Measurements from ENCODE around the gene DNAJC12.
"Not testable (repeated sequence)": the region's sequence is repeated elsewhere in the genome, so short reads cannot be mapped to it uniquely, and the experiment has no call there.

Gene DNAJC12

DNA sequence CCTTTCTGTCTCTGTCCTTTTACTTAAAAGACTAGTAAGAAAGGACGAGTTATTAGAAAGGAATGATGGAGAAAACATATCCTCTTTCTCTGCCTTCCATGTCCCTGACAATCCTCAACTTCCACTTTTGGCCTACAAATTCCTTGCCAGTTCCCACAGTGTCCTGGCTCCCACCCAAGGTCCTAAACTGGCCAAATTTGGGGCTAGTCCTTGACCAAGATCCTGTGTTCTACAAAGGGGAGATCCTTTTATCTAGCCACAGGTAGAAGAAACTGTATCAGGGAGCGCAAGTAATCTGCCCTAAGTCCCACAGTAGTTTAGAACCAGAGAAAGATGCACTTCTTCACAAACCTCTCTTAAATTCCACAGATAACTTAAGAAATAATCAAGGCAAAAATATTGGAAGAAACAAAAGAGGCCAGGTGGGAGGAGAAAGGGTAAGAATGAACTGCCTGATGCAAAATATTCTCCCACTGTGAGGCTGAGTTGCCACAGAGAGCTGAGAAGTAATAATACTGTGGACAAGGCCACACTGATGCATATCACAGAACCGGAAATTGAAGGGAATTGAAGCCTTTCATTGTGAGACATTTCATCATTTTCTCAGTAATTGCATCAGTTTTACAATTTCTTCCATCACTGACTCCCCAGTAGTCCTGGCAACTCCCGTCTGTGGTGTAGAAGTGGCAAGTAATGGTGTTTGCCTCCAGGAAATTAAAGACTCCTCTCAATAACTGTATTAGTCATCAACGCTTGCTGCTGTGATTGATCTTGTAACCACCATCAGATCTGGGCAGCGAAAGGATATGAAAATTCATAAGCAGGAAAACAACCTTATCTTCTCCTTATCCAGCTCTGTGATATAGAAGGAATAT is 47.2 kb downstream of the DNAJC12 start:
- DNase-seq = no peak

DNA sequence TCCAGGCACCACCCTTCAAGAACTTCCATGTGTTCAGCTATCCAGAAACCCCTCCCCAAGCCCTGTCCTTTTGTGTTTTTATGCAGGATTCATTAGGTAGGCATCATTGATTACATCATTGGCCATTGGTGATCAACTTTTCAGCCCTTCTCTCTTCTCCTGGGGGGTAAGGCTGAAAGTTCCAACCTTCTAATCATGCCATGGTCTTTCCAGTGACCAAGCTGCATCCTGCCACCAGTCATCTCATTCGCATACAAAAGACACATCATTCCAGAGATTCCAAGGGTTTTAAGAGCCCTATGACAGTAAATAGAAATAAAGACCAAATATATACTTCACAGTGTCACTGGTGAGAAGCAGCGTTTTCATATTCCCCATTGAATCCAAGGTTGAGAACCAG is 48.2 kb downstream of the DNAJC12 start:
- no peak for DNase-seq

- peak; percentile 77 for DNase-seq
These were observed 49.7 kb downstream of the DNAJC12 start for GRCh38 chr10:67788028-67788886.

DNA sequence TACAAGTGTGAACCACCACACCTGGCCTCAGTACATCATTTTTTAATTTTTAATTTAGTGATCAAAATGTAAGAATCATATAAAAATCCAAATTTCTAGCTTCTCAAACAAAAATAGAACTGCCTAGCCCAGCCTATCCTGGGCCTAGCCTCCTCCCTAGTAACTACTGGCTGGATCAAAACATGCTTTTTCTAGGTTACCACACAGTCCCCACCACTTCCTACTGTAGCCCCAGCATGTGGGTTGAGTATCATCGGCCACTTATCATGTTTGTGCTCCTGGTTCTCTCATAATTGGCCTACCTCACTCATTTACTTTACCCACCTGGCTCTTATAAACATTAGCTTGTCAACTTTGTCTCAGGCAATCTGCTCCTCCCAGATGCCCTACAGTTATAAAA is 52.9 kb downstream of the DNAJC12 start:
- no peak for DNase-seq

DNA sequence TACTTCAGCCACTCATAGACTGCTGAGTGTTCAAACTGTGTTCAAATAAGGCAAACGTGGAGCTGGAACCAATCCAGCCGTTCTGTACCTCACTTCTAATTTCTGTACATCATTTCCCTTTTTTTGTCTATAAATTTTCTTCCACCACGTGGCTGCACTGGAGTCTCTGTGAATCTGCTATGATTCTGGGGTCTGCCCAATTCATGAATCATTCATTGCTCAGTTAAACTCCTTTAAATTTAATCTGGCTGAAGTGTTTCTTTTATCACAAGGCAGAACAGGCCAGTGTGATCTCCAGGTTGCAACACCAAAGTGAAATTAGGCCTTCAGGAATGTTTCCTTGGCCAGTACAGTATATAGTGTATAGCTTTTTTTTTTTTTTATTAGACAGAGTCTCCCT is 53.5 kb downstream of the DNAJC12 start:
- DNase-seq = no peak

DNA sequence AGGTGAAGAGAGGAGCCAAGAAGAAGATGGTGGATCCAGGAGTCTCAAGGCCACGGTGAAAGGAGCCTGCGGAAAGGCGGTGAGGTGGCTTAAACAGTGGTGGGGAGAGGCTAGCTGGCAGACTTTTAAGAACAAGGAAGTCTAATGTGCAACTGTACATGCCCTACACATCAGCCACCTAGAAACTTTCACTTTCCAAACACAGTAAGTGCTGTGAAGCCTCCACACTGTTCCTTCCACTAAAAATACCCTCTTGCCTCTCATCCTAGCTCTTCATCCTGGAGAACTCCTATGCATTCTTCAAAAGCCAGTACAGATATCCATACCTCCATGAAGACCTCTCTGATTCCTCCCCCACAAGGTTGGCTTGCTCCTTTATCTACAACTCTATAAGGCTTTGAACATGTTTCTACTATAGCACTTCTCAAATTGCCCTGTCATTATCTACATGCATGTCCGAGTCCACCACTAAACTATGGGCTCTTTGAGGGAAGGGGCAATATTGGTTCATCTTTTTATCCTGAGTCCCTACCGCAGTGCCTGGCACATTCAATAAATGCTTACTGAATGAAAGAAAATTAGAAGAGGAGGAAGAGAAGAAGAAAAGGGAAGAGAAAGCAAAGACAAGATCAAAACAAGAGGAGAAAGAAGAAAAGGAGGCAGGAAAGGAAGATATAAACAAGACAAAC is 54.2 kb downstream of the DNAJC12 start:
- no peak for DNase-seq

- DNase-seq = no peak
These were observed 55.5 kb downstream of the DNAJC12 start for GRCh38 chr10:67782530-67782929.

GRCh38 chr10:67780759-67781538 is 57.0 kb downstream of the DNAJC12 start:
- DNase-seq = no peak

GRCh38 chr10:67780204-67780621 is 57.8 kb downstream of the DNAJC12 start:
- not testable (repeated sequence) for DNase-seq

DNA sequence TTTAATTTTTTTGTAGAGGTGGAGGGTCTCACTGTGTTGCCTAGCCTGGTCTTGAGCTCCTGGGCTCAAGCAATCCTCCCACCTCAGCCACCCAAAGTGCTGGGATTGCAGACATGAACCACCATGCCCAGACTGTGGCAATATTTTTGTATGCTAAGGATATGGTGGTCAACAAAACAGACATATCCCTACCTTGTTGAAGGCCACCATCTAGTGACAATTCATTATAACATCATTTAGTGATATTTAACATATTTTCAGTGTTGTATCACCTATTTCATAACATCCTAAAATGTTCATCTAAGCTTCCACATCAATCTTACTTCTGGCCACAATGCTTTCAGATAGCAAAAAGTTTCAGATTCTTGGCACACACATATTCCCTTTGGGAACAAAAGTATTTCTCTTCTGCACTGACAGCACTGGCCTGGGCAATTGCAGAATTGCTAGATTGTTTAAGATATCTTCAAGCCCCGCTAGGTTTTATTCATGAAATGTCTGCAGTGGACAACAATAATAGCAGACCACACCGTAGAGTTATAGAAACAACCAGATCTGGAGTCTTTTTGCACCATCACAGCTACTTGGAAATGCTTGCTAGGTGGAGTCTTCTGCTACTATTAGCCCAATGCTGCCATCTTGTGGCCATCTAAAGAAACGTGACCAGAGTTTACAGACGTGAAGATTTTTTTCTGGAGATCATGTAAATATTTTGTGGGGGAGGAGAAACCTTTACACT is 58.4 kb downstream of the DNAJC12 start:
- peak; percentile 55 for DNase-seq

DNA sequence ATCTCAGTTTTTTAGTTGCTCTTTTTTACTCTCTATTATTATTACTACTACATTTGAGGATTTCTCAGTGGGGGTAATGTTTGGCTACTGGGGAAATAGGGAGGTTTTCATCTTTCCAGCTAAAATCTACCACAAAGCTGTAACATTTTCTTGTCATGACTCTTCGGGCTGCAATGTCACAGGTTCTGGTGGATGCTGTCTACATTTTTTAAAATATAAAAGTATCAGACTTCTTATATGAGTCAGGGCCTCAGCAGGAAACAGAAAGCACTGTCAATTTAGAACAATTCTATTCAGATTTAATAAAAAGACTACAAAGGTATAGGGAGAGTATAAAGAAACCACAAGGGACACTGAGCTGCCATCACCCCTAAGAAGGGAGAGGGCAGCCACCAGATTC is 61.6 kb downstream of the DNAJC12 start:
- no peak for DNase-seq

DNA sequence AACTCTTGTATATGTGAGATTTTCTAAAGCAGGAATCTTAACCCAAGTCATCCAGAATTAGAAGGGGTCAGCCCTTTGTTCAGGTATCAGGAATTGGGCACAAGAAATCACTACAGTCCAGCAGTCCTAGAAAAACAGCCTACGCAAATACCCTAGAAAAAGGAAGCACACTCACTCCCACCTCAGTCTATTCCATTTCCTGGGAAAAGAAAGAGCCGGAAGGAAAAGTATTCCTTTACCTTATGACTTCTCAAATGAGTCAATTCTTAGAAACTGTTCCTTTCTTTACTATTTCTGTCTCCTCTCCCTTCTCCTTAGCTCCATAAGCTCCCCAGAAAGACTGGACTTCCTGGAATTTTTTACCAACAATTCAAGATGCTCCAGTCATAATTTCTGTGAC is 62.7 kb downstream of the DNAJC12 start:
- DNase-seq = no peak

- no peak for DNase-seq
These were observed 65.0 kb downstream of the DNAJC12 start for GRCh38 chr10:67772894-67773511.

DNA sequence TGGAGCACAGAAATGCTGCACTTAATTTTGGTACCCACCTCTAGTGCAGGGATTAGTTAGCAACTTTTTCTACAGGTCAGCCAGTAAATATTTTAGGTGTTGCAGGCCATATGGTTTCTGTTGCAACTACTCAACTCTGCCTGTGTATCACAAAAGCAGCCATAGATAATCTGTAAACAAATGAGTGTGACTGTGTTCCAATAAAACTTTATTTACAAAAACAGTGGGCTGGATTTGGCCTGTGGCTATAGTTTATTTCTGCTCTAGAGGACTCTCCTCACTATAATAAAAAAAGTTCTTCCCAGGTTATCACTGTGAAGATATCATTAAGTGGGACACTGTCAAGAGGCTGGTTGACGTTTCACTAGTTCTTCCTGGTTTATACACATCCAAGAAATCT is 65.8 kb downstream of the DNAJC12 start:
- DNase-seq = no peak

DNA sequence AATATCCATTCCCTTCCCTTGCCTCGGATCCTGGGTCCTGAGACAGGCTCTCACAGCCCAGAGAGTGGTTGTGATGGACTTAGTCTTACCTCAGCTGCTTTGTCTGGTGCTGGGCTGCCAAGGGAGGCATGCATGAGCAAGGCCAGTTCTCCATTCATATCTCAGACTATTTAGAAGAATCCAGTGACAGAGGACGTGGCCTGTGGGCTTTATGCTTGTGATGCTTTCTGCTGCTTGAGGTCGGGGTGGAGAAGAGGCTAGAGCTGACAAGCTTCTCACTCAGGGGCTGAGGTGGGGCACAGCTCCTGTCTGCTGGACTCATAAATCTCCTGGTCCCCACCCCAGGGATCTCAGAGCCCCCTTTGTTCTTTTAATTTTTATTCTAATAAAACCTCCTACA is 66.8 kb downstream of the DNAJC12 start:
- no peak for DNase-seq

- DNase-seq = no peak
These were observed 67.5 kb downstream of the DNAJC12 start for GRCh38 chr10:67770537-67770936.

DNA sequence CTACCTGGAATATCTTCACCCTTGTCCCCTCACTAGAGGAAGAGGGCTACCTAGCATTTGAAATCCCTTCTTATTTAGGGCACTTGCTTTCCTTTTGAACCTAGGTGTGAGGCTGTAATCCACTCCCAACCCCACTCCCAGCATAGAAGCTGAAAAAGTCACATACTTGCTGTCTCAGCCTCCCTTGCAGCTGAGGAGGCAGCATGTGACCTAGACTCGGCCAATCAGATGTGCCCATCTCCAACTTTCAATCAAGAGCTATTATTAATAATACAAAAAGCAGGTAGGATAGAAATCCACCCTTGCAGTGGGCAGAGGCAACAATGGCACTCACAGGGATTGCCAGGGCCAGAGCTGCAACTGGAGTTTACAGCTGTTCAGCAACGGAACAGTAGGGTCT is 70.7 kb downstream of the DNAJC12 start:
- DNase-seq = no peak

- DNase-seq = peak; percentile 94
These were observed 73.8 kb downstream of the DNAJC12 start for GRCh38 chr10:67764012-67764822.

GRCh38 chr10:67763499-67764011 is 74.4 kb downstream of the DNAJC12 start:
- peak; percentile 83 for DNase-seq

GRCh38 chr10:67762567-67762966 is 75.4 kb downstream of the DNAJC12 start:
- not testable (repeated sequence) for DNase-seq
